ENCODE data around the gene LRRC15.

LRRC15 gene

GRCh38 chr3:194306771-194307640 is 62.5 kb downstream of the LRRC15 start:
- no peak overlapping the region for H2AFZ ChIP-seq (ENCODE audit: insufficient read depth, low read length, poor library complexity)
- H3K9ac ChIP-seq (ENCODE audit: low read length): no peak overlapping the region
- H4K91ac ChIP-seq (ENCODE audit: low read depth, low read length): no peak overlapping the region
- peaks cover 3% of the 10 kb centered on the region for H3K9me3 ChIP-seq (ENCODE audit: insufficient read depth, low read depth, low read length)
- no peak overlapping the region for H3K23ac ChIP-seq (ENCODE audit: low read length)
- H2BK5ac ChIP-seq (ENCODE audit: low read depth, low read length, poor library complexity): no peak overlapping the region
- DNase-seq: no peak
- H2BK120ac ChIP-seq (ENCODE audit: insufficient read depth, low read length, poor library complexity): no peak overlapping the region
- H3K79me1 ChIP-seq (ENCODE audit: low read length): no peaks in the 10 kb centered on the region
- H2AK5ac ChIP-seq (ENCODE audit: low read length): no peak overlapping the region
- no peaks in the 10 kb centered on the region for H3K79me2 ChIP-seq (ENCODE audit: control insufficient read depth, insufficient read depth, low read length, poor library complexity)
- H3K18ac ChIP-seq (ENCODE audit: low read length): no peak overlapping the region
- H4K8ac ChIP-seq (ENCODE audit: low read depth, low read length): no peak overlapping the region
- H3K4me2 ChIP-seq (ENCODE audit: low read length): no peak overlapping the region
- H3K27ac ChIP-seq (ENCODE audit: low read depth, low read length): no peak overlapping the region
- no CpG with 5 or more reads among the region's 13 CpGs for WGBS (ENCODE audit: extremely low coverage, insufficient coverage, insufficient read length)
- no peak overlapping the region for H3K14ac ChIP-seq (ENCODE audit: low read length)
- H3K27me3 ChIP-seq (ENCODE audit: insufficient read depth, low read length): no peaks in the 10 kb centered on the region
- no peak overlapping the region for H4K12ac ChIP-seq (ENCODE audit: low read depth, low read length)
- no peak overlapping the region for H2BK12ac ChIP-seq (ENCODE audit: low read length)
- H3K36me3 ChIP-seq (ENCODE audit: control insufficient read depth in 1 of 2, insufficient read depth in 2 of 2, low read length in 2 of 2): no peaks in the 10 kb centered on the region
- peaks cover 10 to 12% of the 10 kb centered on the region in 2 experiments for H3K4me1 ChIP-seq (ENCODE audit: control insufficient read depth in 1 of 2, insufficient read depth in 2 of 2, low read length in 2 of 2)
- no peak overlapping the region for H3K4me3 ChIP-seq (ENCODE audit: low read depth, low read length)
- H3K4ac ChIP-seq (ENCODE audit: low read depth, low read length): no peak overlapping the region

GRCh38 chr3:194306109-194306686 is 63.3 kb downstream of the LRRC15 start:
- no peak overlapping the region for H4K8ac ChIP-seq (ENCODE audit: low read depth, low read length)
- H2AFZ ChIP-seq (ENCODE audit: insufficient read depth, low read length, poor library complexity): no peak overlapping the region
- no peak overlapping the region for H4K91ac ChIP-seq (ENCODE audit: low read depth, low read length)
- H2BK120ac ChIP-seq (ENCODE audit: insufficient read depth, low read length, poor library complexity): no peak overlapping the region
- no peak overlapping the region for H3K18ac ChIP-seq (ENCODE audit: low read length)
- H2BK5ac ChIP-seq (ENCODE audit: low read depth, low read length, poor library complexity): no peak overlapping the region
- no CpG with 5 or more reads among the region's 11 CpGs for WGBS (ENCODE audit: extremely low coverage, insufficient coverage, insufficient read length)
- H3K79me2 ChIP-seq (ENCODE audit: control insufficient read depth, insufficient read depth, low read length, poor library complexity): no peaks in the 10 kb centered on the region
- H3K9me3 ChIP-seq (ENCODE audit: insufficient read depth, low read depth, low read length): peaks cover 3% of the 10 kb centered on the region
- H3K36me3 ChIP-seq (ENCODE audit: control insufficient read depth in 1 of 2, insufficient read depth in 2 of 2, low read length in 2 of 2): no peaks in the 10 kb centered on the region
- no peak for DNase-seq
- no peak overlapping the region for H3K14ac ChIP-seq (ENCODE audit: low read length)
- no peak overlapping the region for H2AK5ac ChIP-seq (ENCODE audit: low read length)
- no peak overlapping the region for H3K27ac ChIP-seq (ENCODE audit: low read depth, low read length)
- no peak overlapping the region for H3K9ac ChIP-seq (ENCODE audit: low read length)
- H3K79me1 ChIP-seq (ENCODE audit: low read length): no peaks in the 10 kb centered on the region
- no peak overlapping the region for H2BK12ac ChIP-seq (ENCODE audit: low read length)
- no peak overlapping the region for H3K4me2 ChIP-seq (ENCODE audit: low read length)
- peaks cover 12 to 14% of the 10 kb centered on the region in 2 experiments for H3K4me1 ChIP-seq (ENCODE audit: control insufficient read depth in 1 of 2, insufficient read depth in 2 of 2, low read length in 2 of 2)
- no peaks in the 10 kb centered on the region for H3K27me3 ChIP-seq (ENCODE audit: insufficient read depth, low read length)
- H3K4me3 ChIP-seq (ENCODE audit: low read depth, low read length): no peak overlapping the region
- no peak overlapping the region for H3K23ac ChIP-seq (ENCODE audit: low read length)
- no peak overlapping the region for H4K12ac ChIP-seq (ENCODE audit: low read depth, low read length)
- H3K4ac ChIP-seq (ENCODE audit: low read depth, low read length): no peak overlapping the region

DNA sequence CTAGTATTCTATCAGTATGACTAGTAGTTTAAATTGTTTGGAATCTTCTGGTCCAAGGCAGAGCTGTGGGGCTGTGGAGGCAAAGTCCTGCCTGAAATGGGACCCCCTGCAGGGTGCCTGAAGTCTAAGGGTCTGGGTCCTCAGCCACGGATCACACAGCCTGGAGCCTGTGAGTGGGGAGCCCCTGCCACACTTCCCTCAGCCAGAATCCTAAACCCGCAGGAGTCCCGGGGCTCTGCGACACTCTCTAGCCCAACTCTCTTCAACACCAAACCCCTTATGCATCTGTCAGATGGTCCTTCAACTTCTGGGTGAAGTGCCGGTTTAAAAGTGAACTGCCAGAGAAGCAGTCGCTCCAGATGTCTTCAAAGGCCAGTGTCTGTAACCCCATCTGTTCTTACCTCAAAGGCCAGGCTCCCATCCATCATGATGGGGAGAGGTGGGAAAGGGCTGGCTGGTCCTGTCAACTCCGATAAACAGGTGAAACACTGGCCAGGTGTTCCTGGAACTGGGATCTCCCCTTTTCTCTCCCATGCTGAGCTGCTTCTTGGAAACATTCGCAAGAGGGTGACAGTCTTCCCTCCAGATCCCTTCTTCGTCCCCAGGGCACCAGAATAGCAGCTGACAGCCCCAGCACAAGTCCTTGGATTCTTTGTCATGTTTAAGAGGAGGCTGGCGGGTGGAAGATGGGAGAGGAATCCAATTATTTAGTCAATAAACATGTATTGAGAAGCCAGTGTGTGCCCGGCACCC is 64.0 kb downstream of the LRRC15 start:
- H2BK12ac ChIP-seq (ENCODE audit: low read length): no peak overlapping the region
- H4K91ac ChIP-seq (ENCODE audit: low read depth, low read length): no peak overlapping the region
- no peaks in the 10 kb centered on the region for H3K79me1 ChIP-seq (ENCODE audit: low read length)
- no peaks in the 10 kb centered on the region for H3K27me3 ChIP-seq (ENCODE audit: insufficient read depth, low read length)
- no peak overlapping the region for H3K4me3 ChIP-seq (ENCODE audit: low read depth, low read length)
- H3K4me2 ChIP-seq (ENCODE audit: low read length): no peak overlapping the region
- no peak overlapping the region for H2AK5ac ChIP-seq (ENCODE audit: low read length)
- H3K27ac ChIP-seq (ENCODE audit: low read depth, low read length): no peak overlapping the region
- H3K14ac ChIP-seq (ENCODE audit: low read length): no peak overlapping the region
- no peak for DNase-seq
- no peak overlapping the region for H3K23ac ChIP-seq (ENCODE audit: low read length)
- H3K36me3 ChIP-seq (ENCODE audit: control insufficient read depth in 1 of 2, insufficient read depth in 2 of 2, low read length in 2 of 2): no peaks in the 10 kb centered on the region
- peaks cover 12 to 14% of the 10 kb centered on the region in 2 experiments for H3K4me1 ChIP-seq (ENCODE audit: control insufficient read depth in 1 of 2, insufficient read depth in 2 of 2, low read length in 2 of 2)
- H2BK120ac ChIP-seq (ENCODE audit: insufficient read depth, low read length, poor library complexity): no peak overlapping the region
- no peak overlapping the region for H3K9ac ChIP-seq (ENCODE audit: low read length)
- H2BK5ac ChIP-seq (ENCODE audit: low read depth, low read length, poor library complexity): no peak overlapping the region
- H3K18ac ChIP-seq (ENCODE audit: low read length): no peak overlapping the region
- no peak overlapping the region for H4K8ac ChIP-seq (ENCODE audit: low read depth, low read length)
- H2AFZ ChIP-seq (ENCODE audit: insufficient read depth, low read length, poor library complexity): no peak overlapping the region
- H3K9me3 ChIP-seq (ENCODE audit: insufficient read depth, low read depth, low read length): peaks cover 3% of the 10 kb centered on the region
- H3K4ac ChIP-seq (ENCODE audit: low read depth, low read length): no peak overlapping the region
- H3K79me2 ChIP-seq (ENCODE audit: control insufficient read depth, insufficient read depth, low read length, poor library complexity): no peaks in the 10 kb centered on the region
- H4K12ac ChIP-seq (ENCODE audit: low read depth, low read length): no peak overlapping the region
- no CpG with 5 or more reads among the region's 11 CpGs for WGBS (ENCODE audit: extremely low coverage, insufficient coverage, insufficient read length)

All from trophoblast cell (in vitro differentiated cells and primary cell).